Natural killer cell (primary cell): ENCODE data around the gene MGLL. TPM values are rescaled to one million over a fixed set of nuclear protein-coding genes. Genes with fewer than 3 reads are reported as not detected.
A peak's percentile ranks its signal among the peaks of the same experiment; 100 is the strongest.

Source experiments
- ATAC-seq, 3 donors: fragments of 150-1000 bp in 2 of 3; fragments of 200-7000 bp in 1 of 3; cut with Tn5 transposase; 1 replicate in 1 of 3; 2 replicates in 2 of 3; pipeline ENCODE4 v1.10.0; 2021; ENCODE audit warnings: mild to moderate bottlenecking in 2 of 3, moderate library complexity in 2 of 3
- DNase-seq, 2 donors: peaks; one replicate each; pipeline versions ENCODE4 v3.0.0 to v3.0.0-alpha.2; 2013 to 2021; ENCODE audit warnings: mixed read lengths in 1 of 2
- H3K27ac ChIP-seq: one replicate; pipeline ENCODE4 v1.5.1; 2013; ENCODE audit warnings: mild to moderate bottlenecking, low read length
- H3K27me3 ChIP-seq: one replicate; pipeline ENCODE4 v1.6.1; 2013; ENCODE audit warnings: low read length; ENCODE audit not compliant: control insufficient read depth, insufficient read depth
- H3K36me3 ChIP-seq: one replicate; pipeline ENCODE4 v1.6.1; 2013; ENCODE audit warnings: low read length; ENCODE audit not compliant: control insufficient read depth, insufficient read depth
- H3K4me1 ChIP-seq: one replicate; pipeline ENCODE4 v1.6.1; 2013; ENCODE audit warnings: low read length; ENCODE audit not compliant: control insufficient read depth, insufficient read depth
- H3K4me3 ChIP-seq: one replicate; pipeline ENCODE4 v1.5.1; 2013; ENCODE audit warnings: low read length
- H3K9me3 ChIP-seq: one replicate; pipeline ENCODE4 v1.6.1; 2013; ENCODE audit warnings: low read length; ENCODE audit not compliant: control insufficient read depth, insufficient read depth
- H3K27ac Mint-ChIP-seq, 2 donors: one replicate each; pipeline ENCODE4 v1.8.0; 2022; ENCODE audit warnings: mild to moderate bottlenecking in 2 of 2, mixed read lengths in 2 of 2, moderate library complexity in 1 of 2
- H3K27me3 Mint-ChIP-seq, 2 donors: one replicate each; pipeline ENCODE4 v1.8.0; 2022; ENCODE audit warnings: low read depth in 2 of 2, mixed read lengths in 2 of 2
- H3K36me3 Mint-ChIP-seq: one replicate; pipeline ENCODE4 v1.8.0; 2022; ENCODE audit warnings: mixed read lengths
- H3K4me1 Mint-ChIP-seq, 2 donors: one replicate each; pipeline ENCODE4 v1.8.0; 2022; ENCODE audit warnings: mixed read lengths in 2 of 2
- H3K4me3 Mint-ChIP-seq: one replicate; pipeline ENCODE4 v1.8.0; 2022; ENCODE audit warnings: mild to moderate bottlenecking, moderate library complexity, mixed read lengths
- H3K9me3 Mint-ChIP-seq, 2 donors: one replicate each; pipeline ENCODE4 v1.8.0; 2022; ENCODE audit warnings: mixed read lengths in 2 of 2
- CTCF ChIP-seq: fragments of 200-600 bp; IDR thresholded peaks from one replicate; pipeline ENCODE4 v1.8.0; 2022; ENCODE audit warnings: antibody characterized with exemption
- WGBS: methylation state at CpG from one replicate; pipeline ENCODE4 v1.1.7; 2013; ENCODE audit warnings: missing lambda C conversion rate; ENCODE audit not compliant: insufficient coverage; 5-methylcytosine and 5-hydroxymethylcytosine counted together
- intact Hi-C: fragments of 100-400 bp; cut with micrococcal nuclease; formaldehyde crosslinking; loops from one replicate; pipeline ENCODE4 v1.14.2; 2022
- total RNA-seq, 4 donors: library from RNA; stranded (reverse); fragments of 120-200 nt in 1 of 4; gene quantifications; one replicate each; pipeline versions ENCODE4 v1.2.3 to v1.2.4, GENCODE V29; 2013 to 2022

Gene MGLL
- total RNA-seq, 3 donors from 2014 or later (not counting 1 experiment from before 2014, with no cell fraction given) = 2.7 to 4.6 (median 3.0) TPM

DNA sequence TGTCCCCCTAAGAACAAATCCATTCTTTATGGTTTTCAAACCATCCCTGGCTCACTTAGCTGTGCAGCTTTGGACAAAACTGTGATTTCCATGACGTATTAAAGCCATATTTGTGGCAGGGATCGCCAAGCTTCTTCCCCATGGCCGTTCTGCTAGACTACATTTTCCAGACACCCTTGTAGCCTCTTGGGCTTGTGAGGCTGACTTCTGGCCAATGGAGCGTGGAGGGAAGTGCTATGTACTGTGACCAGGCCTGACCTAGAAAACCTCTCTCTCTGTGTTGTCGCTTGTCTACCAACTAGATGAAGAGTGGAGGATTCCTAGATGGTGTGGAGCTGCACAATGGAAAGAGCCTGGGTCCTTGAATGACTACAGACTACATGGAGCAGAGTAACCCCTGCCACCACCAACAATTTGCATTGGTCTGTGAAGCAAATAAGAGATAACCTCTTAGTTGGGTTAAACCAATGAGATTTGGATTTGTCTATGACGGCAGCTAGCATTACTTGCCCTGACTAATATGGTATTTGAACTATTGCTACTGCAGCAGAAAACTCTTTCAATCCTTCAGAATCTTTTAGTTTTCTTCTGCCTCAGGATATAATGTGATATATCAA is 22.1 kb upstream of the MGLL start:
- Mint-ChIP-seq H3K4me1 (no peaks in the 10 kb centered on the region), H3K9me3 (no peaks in the 10 kb centered on the region), H3K4me3 (no peak overlapping the region), H3K36me3 (no peaks in the 10 kb centered on the region), H3K27ac (no peak overlapping the region), H3K27me3 (peaks cover 2 to 15% of the 10 kb centered on the region in 2 donors)
- no peaks in the 10 kb centered on the region for H3K36me3 ChIP-seq
- no peaks in the 10 kb centered on the region for H3K9me3 ChIP-seq
- no peaks in the 10 kb centered on the region for H3K4me1 ChIP-seq
- ATAC-seq (no peak), DNase-seq (no peak)
- 93% methylated on average over 6 of the region's 6 CpGs for WGBS
- TF ChIP-seq CTCF = no peak
- no peaks in the 10 kb centered on the region for H3K27me3 ChIP-seq
- H3K27ac ChIP-seq = no peak overlapping the region
- intact Hi-C loops = no loop called here
- no peak overlapping the region for H3K4me3 ChIP-seq

GRCh38 chr3:127840671-127841070 is 18.4 kb upstream of the MGLL start:
- H3K27me3 ChIP-seq = no peaks in the 10 kb centered on the region
- H3K4me1 ChIP-seq = no peaks in the 10 kb centered on the region
- no peaks in the 10 kb centered on the region for H3K36me3 ChIP-seq
- 90% methylated on average over 8 of the region's 8 CpGs for WGBS
- Mint-ChIP-seq H3K36me3 (no peaks in the 10 kb centered on the region), H3K27ac (no peak overlapping the region), H3K27me3 (peaks cover 0 to 6% of the 10 kb centered on the region in 2 donors), H3K4me3 (no peak overlapping the region), H3K4me1 (no peaks in the 10 kb centered on the region), H3K9me3 (no peaks in the 10 kb centered on the region)
- TF ChIP-seq CTCF = no peak
- no peak overlapping the region for H3K4me3 ChIP-seq
- no peak for DNase-seq
- no peak overlapping the region for H3K27ac ChIP-seq
- intact Hi-C loops = no loop called here
- peak in 1 of 3 donors; percentile 17 for ATAC-seq
- no peaks in the 10 kb centered on the region for H3K9me3 ChIP-seq

GRCh38 chr3:127839099-127839498 is 16.8 kb upstream of the MGLL start:
- Mint-ChIP-seq H3K9me3 (no peaks in the 10 kb centered on the region), H3K4me1 (no peaks in the 10 kb centered on the region), H3K4me3 (no peak overlapping the region), H3K27ac (no peak overlapping the region), H3K27me3 (peaks cover 0 to 6% of the 10 kb centered on the region in 2 donors), H3K36me3 (no peaks in the 10 kb centered on the region)
- Histone ChIP-seq H3K4me3 (no peak overlapping the region), H3K27ac (no peak overlapping the region), H3K27me3 (no peaks in the 10 kb centered on the region), H3K4me1 (no peaks in the 10 kb centered on the region), H3K36me3 (no peaks in the 10 kb centered on the region), H3K9me3 (no peaks in the 10 kb centered on the region)
- WGBS = 100% methylated on average over 3 of the region's 5 CpGs
- no peak for TF ChIP-seq CTCF
- intact Hi-C loops = no loop called here
- DNase-seq (no peak), ATAC-seq (no peak)
